Stimulated activated CD8-positive, alpha-beta memory T cell treated with anti-CD3 and anti-CD28 coated beads, Interleukin-12 subunit alpha, Interleukin-12 subunit beta, amount 100 ng/mL, for 24 hours (primary cell): ENCODE measurements around the gene OPCML.

Source experiments
- DNase-seq: peaks from one replicate; pipeline ENCODE4 v3.0.0-alpha.2; 2020; ENCODE audit errors: extremely low read depth

OPCML gene

DNA sequence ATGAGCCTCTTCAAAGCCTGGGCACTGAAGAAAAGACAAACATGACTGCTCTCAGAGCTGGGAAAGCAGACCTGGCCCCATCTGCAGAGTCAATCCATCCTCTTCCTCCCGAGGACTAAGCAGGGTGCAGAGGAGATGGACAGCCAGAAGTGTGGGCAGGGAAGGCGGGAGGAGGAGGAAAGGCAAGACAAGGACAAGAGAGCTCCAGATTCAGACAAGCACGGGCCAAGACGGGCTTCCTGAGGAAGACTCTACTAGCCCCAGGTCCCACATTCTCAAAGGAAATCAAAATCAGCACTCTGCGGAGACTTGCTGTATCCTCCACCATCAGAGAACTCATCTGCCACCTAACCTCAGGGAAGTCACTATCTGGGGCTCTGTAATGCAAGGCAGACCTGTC, 28.5 kb downstream of the OPCML start:
- no peak for DNase-seq

DNA sequence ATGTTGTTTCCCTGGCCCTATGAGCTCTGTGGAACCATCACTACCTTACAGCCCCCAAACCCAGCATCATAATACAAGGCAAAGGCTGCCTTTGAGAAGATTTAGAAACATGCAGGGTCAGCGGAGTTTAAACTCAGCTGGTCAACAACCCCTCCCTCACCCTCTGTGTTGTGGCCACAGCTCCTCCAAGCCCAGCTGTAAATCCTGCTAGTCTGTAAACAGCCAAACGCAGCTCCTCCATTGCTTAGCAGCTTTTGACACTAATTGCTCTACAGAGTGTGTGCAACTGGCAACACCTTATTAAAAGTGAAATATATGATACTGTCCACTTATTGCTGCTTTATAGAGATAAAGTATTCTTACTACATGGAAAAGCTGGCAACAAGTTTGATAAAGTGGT, 29.1 kb downstream of the OPCML start:
- no peak for DNase-seq

DNA sequence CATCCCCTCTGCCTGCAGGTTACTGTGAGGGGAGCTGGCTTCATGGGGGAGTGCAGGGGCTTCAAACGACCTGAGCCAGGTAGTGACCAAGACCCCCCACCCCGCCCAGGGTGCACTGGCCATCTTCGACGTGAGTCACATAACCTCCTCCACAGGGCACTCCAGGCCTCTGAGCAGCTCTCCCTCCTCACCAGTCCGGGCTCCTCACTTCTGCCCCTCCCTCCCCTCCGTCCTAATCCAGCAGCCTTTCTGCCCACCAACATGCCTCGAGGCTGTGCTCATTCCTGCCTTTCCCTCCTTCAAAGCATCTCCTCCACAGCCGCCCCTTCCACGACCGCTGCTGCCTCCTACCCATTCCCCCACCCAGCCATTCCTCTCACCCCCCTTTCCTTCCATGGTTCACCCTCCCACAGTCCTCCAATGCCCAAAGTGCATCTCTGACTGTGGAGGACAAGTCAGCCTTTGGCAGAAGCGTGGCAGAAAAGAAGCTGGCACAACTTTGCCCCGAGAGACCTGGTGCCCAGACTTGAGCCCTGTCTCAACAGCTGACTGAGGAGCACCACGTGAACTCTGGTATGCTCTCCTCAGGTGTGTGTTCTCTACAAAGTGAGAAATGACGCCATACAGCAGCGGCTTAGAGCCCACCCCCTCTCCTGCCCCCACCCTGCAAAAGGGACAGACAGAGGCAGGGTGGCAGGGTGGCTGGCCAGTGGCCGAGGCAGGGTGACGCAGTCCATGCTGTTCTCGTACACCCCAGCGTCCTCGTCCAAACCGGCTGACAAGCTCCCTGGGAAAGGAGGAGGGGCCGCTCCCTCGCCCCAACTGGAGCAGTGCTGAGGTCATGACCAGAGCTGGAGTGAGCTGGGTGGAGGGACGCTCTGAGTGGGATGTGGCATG, 30.4 kb downstream of the OPCML start:
- DNase-seq = no peak

DNA sequence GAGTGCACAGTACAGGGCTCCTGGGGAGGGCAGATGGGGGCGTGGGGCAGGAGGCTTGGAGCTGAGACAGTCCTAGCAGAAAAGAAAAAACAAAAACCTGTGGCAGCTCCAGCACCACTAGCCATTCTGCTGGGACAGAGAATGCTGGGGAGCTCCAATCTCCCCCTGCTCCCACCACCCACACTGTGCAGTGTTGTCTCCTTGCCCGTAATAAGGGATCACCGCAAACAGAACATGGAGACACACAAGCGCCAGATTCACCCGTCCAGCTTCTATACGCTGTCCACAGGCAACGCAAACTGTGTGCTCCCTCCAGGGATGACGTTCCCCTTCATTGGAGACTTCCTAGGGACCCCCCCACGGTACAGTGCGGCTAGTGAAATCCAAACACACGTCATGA, 31.4 kb downstream of the OPCML start:
- no peak for DNase-seq

DNA sequence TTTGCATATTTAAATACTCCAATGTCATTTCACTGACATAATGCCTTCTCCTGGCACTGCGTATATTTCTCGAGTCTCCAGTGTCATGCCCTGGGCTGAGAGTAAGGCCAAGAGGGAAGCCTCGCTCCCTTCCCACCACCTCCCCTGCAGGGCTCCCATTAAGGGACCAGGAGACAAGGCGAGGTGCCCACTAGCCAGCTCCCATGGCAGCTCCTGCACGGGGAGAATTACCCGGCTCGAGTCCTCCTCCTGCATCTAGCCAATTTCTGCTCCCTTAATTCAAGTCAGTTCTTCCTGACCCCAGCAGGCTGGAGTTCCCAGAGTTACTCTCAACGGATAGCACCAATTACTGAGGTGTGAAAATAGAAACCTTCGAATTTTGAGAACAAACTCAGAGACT, 31.9 kb downstream of the OPCML start:
- no peak for DNase-seq

DNA sequence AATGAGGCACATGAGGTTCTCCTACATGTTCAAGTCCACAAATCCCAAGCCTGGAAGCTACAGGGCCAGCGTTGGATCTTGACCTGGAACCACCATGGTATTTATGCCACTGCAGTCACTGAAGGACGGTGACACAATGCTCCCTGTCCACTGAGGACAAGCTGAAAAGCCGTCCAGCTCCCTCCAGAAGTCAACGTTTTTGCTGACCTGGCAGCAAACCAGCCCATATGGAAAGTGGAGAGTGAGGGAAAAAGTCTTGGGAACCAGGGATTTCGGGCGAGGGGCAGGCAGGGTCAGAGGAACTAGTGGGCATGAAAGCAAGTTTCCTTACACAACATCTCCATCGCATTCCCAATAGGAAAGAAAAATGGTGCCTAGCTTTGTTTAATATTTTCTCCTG, 33.3 kb downstream of the OPCML start:
- DNase-seq = no peak

DNA sequence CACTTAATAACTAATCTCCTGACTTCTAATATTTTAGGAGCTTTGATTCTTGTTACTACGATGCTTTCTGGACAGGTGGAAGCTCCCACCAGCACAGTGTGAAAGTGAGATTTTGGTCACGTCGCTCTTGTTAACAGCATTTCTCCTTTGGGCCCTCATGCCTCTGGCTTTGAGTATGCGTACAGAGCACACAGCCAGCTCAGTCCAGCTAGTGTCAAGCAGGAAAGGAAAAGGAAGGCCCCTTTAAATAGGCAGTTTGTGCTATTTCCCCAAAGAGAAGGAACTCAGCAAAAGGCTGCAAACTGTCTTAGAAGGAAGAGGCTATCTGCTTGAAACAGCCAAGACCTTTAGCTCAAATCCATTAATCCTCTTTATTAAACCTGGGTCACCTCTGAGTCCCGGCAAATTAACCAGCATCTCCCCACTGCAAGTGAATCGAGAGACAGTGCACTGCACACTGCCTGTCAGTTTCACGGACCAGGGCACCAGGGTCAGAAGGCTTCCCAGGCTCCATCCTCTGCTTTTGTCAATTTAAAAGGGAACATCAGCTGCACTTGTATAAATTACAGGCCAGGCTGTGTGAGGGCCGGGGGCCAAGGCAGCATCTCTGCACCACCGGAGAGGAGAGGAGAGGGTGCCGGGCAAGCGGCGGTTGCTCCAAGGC, 34.7 kb downstream of the OPCML start:
- no peak for DNase-seq

DNA sequence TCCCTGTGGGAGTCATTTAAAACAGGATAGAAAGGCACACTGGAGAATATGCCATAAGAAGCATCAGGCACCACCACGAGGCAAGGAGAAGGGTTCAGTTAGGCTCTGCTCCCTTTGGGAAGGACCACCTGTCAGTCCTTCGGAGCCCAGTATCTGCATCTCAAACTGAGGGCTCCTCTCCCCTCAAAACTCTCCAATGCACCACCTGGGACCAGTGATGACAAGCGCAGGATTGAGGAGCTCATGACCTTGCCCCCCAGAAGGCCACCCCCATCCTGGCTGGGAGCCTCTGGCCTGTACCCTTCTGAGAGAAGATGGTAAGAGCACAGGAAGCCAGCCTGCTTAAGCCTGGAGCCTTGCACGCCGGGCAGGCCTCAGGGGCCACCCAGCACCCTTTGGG, 39.4 kb downstream of the OPCML start:
- no peak for DNase-seq

DNA sequence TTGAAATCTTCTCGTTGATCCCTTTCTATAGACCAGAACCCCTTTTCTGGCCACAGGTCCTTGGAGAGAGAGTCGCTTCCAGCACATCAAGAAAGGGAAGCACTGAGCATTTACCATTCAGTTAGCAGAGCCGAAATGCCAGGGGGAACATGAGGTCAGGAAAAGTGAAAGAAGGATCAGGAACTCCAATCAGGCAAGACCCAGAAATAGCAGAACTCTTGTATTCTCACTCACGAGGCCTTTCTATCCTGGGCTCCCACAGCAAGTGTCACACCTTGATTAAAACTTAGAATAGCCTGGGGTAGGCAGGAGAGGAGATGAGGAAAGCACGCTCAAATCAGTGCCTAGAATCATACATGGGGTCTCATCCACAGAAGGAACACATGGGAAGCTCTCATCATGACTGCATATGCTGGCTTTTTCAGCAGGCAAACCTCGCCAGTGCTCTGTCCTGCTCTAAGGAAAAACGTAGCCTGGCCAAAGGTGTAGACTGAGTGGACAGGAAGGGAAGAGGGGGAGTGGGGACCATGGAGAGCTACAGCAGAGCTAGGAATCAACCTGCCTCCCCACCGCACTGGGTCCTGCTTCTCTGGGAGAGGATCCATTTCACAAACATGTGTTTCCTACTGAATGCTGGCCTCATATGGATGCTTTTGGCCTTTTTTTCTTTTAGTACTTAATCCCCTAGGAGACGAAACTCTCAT, 40.5 kb downstream of the OPCML start:
- no peak for DNase-seq

DNA sequence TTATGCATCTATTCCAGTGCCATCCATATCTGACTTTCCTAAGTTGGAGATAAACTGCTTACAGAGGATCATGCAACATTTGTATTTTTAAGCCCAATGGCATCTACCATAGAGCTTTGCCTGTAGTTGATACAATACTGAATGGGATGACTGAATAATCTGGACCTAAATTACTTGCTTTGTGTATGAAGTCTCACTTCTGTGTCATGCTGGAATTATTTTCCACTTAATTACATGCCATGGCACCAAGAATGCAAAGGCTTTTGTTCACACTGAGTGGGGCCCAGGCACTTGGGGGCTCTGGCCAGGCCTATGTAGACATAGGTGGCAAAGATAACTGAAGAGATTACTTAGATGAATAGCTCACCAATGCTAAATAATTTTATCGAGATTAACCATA, 51.6 kb downstream of the OPCML start:
- DNase-seq = no peak

DNA sequence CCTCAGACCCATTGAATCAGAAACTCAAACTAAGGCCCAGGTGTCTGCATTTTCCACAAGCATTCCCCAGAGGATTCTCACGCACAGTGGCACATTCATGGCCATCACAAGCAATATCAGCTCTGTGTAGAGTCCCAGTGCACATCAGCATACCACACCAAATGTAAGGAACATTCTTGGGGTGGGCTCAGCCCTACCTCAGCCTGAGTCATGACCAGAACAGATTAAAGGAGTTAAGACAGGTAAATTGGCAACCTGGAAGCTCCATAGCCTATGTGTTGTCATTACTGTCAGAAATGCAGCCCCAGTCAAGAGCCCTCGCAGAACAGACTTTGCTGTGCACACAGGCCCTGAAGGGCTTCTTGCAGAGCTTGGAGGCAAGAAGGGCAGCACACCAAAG, 53.1 kb downstream of the OPCML start:
- DNase-seq = no peak

DNA sequence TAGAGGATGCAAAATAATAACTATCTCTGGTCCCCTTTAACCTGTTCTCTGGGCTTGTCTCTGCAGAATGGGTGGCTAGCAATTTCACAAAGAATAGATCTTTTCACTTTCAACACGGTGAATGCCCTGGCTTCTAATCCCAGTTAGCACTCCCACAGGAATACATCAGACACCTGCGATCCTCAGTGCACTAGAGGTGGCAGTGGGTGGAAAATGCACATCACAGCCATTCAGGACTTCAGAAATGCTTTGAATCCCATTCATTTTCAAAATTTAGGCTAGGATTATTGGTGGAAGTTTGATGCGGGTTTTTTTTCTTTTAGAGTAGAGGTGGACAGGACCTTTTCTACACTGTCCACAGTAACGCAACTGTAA, 55.1 kb downstream of the OPCML start:
- no peak for DNase-seq

DNA sequence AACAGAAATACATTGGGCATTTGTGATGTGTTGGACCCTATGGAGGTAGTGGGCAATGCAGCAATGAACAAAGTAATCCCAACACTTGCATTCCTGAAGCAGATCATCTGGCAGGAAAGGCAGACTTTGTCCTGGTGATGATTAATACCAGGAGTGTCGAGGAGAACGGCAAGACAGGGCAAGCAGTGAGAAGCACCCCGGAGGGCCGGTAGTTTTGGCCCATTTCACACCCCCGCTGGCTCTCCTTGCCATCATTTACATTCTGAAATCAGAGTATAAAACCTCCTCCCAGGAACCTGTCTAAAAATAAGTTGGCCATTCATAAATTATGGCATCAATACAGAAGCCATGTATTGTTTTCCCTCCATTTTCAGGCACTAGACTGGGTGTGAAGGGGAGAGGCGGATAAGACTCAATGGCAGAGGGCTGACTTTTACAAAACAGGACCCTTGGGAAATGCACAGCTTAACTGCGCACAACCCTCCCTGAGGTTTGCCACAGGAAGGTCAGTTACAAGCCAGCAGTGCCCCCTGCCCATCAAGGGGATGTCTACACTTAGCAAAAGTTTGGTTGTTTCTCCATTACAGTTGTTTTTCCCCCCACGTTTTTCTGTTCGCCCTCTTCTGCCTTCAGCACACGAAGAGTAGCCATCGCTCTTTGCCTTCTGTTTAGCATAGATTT, 55.6 kb downstream of the OPCML start:
- no peak for DNase-seq

DNA sequence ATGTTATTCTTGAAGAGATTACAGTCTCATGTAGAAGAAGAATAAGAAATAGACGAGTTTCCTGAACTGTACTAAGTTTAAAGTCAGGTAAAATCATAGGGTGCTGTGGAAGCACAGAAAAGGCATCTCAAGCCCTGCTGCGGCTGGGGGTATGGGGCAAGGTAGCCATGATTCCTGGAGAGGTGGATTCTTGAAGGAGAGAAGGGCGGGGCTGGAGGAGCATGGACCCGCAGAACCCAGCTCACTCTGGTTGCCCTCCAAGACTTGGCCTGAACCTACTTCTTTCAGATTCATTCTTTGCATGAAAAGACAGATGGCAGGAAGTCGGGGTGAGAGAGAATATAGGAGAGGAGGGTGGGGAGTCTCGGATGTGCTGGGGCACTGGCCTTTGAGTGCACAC, 57.8 kb downstream of the OPCML start:
- DNase-seq = no peak

DNA sequence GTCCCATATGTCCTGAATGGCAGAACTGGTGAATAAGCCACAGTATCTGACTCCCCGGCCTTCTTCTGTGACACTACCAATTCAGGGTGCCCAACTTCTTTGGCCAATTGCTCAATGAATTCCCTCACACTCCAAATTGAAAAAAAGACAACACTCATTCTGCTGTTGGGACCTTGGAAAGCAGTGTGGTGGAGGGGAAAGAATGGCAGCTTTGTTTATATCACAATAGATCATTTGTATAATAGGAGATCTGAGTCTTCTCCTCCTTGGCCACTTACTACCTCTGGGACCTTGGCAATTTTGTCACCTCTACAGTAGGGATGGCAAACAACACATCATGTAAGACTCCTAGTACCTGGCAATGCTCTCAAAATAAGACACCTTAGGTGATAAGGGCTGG, 64.6 kb downstream of the OPCML start:
- DNase-seq = no peak

DNA sequence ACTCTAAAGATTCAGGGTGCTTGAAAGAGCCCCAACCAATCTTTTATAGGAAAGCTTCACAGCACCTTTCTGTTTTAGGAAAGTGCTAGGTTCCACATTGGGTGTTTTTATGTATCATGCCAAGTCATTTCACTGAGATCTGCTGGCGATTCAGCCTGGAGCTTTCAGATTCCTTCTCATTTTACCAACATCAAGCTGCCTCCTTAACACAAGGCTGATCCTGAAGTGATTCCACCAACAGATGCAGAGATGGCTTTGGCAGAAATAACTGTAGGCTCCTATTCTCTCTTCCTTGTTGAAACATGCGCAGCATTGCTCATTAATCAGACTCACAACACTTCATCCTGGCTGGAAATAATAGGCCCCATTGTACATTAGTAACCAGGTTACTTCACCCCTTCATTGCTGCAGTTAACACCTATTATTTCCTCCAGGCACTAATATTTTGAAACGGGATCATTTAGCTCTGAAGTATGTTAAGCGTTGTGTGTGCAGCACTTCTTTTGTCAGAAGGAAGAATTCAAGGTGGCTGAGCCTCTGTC, 89.0 kb downstream of the OPCML start:
- no peak for DNase-seq

DNA sequence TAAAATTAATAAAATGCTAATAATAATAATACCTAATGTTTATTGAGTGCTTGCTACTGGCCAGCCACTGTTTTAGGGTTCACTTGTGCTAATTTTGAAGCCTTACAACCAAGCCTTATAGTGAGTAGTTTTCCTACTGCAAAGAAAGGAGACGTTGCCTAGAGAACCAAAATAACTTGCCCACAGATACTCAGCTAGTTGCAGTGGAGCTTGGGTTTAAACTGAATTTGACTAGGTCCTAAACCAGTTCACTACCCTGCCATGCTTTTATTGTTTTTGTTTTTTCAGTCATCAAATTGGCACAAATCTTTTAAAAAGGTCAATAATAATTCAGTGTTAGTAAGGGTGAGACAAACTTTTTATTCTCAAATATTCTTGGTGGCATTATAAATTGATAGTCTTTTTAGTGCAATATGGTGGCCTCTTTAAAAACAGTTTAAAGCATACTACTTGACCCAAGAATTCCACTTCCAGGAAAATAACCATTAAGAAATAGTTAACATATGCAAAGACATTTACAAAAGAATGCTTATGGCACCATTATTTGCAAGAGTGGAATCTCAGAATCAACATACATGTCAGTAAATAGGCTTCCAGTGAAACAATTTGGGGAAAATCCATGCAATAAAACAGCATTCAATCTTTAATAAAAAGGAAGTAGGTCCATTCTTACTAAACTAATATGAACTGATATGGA, 90.2 kb downstream of the OPCML start:
- DNase-seq = no peak

DNA sequence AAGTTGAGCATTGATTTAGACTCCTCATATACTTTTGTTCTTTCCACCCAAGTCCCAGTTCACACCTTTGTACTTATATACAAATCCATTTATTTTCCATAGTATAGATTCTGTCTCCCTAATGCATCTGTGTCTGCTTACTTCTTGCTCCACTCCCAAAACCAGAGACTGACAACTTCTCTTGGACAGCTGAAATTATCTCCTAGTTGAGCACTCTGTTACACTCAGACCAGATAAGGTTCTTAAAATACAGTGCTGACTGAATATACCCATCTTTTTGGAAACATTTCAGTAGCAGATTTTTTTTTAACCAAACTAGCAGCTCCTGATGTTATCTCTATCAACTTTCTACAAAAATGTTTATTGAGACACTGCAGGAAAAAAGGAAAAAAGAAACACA, 106.3 kb downstream of the OPCML start:
- DNase-seq = no peak

DNA sequence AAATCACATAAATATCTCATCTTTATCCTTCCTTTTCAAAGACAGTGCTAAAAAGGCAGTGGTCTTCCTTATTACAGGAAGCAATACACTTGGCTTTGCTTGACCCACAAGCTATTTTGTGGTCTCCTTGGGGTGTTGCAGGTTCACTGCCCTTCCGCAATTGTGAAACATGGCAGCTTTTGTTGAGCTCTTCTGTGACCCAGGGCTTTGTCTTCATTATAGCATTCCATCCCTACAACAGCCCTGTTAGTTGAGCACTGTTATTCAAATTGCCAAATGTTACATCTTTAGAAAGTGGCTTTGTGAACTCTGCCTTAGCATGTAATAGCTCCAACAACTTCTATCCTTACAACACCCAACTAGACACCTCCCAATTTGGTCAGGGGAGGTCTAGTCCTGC, 107.1 kb downstream of the OPCML start:
- no peak for DNase-seq

DNA sequence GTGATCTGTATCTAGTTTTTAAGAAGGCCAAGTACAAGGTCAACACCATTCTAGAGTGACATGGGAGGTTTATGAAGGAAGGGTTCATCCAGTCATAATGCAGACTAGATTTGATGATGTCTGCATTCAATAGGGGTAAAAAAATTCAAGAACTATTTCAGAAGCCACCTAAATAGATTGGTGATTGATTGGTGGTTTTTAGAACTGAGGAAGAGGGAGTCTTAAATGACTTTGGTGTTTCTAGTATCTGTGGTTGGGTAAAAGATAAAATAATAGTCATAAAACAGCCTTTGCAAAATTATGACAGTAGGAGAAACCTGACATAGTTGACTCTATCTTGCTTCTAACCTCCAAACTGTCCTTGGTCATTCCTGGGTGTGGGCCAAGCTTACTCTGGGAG, 114.1 kb downstream of the OPCML start:
- no peak for DNase-seq

DNA sequence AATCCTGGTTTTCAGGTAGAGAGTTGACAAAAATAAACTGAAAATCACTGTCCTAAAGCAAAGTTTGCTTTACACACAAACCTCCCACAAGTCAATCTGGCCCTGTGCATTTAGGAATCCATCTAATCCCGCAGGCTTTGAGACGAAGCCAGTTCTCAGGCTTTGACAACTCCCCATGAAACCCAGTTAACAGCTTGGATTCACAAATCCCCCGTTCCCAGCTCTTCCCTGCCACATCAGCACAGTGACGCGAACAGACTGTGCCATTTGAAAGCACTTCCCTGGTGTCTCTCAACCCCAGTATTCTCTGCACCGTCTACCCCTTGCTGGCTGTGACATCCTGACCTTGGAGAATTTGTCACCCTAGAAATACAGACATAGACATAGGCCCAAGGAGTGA, 117.8 kb downstream of the OPCML start:
- no peak for DNase-seq
